Stimulated activated CD4-positive, alpha-beta T cell treated with anti-CD3 and anti-CD28 coated beads, Interleukin-2, amount 100 ng/mL, for 4 hours (primary cell): ENCODE data around the gene GOSR1.
"Not testable (repeated sequence)": the region's sequence is repeated elsewhere in the genome, so short reads cannot be mapped to it uniquely, and the experiment has no call there.

ENCODE experiments used
- DNase-seq: peaks from one replicate; pipeline ENCODE4 v3.0.0-alpha.2; 2020; ENCODE audit warnings: low read depth

The GOSR1 gene

DNA sequence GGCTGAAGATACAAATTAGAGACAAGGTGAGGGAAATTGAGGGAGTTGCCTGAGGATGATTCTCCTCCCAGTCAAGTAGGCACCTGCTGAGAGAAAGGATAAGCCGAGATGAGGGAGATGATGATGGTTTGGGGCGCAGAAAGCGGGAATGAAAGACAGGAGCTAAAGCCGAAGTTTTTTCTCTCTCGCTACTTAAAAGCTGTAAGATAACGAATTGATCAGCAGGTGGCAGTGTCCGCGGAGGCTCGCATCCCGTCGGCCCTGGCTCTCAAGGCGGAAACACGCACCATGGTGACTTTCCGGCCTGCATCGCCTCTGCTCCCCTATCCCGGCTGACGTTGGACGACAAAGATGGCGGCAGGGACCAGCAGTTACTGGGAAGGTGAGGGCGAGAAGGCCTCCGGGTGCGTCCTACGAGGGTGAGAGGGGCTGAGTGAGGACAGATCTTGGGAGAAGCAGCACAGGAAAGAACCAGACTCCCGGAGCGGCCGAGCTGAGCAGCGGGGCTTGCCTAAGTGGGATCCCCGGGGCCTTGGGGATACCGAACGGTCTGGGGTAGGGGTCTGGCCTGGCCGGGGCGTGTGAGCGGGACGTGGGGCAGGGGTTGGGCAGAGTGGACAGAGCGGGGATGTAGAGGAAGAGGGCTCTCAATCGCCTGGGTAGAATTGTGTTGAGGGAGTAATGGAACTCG, at the start of gene GOSR1:
Gene GOSR1 (plus strand): TSS at position 326 of the 691 bp plus-strand sequence. CDS start 26 bp downstream, at position 352.
- peak; percentile 86 for DNase-seq

DNA sequence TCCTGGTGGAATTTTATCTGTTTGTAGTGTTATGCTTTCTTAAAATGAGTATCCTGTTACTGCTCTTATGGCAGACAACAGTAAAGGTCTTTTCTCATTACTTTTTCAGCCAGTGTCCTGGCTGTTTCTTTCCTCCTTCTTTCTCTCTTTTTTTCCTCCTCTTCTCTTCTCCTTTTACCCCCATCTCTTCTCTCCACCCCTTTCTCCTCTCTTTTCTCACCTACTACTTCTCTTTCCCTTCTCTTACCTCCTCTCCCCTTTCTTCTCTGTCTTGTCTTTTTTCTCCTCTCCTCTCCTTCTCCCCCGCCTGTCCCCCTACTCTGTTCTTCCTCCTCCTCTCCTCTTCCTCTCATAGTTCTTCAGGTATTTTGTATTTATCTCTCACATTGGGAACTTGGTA, 49.6 kb upstream of the GOSR1 start:
- DNase-seq, result no peak

DNA sequence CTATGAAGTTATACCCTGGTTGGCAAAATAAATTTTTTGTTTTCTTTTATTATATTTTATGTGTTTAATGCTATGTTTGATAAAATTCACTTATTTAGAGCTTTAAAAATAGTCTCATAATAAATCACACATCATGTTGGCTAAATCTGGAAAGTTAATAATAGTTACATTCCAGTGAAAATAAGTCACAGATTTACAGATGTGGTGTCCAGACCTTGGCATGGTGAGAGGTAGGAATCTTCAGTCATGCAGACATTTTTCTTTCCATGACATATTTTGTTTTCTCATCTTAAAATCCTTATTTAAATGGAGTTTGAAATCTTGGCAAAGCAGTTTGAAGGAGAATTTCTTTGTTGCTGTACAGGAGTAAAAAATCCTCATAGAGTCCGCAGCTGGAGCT, 48.1 kb upstream of the GOSR1 start:
- DNase-seq, result no peak

DNA sequence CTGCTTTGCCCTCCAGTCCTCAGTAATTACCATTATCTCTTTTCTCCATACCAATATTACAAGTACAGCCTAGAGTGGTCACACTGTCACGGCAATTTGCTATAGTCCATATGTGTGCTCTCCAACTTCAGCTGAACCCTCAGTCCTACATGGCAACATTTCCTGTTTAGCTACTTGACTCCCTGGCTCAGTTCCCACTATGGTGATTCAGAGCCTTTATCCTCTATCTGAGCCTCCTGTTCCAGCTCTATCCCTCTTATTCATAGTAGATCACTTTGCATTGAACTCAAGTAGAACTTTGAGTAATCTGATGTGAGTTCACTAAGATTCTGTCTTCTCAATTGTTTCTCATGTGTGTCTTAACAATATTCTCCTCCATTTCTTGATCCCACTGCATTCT, 43.7 kb upstream of the GOSR1 start:
- no peak for DNase-seq

DNA sequence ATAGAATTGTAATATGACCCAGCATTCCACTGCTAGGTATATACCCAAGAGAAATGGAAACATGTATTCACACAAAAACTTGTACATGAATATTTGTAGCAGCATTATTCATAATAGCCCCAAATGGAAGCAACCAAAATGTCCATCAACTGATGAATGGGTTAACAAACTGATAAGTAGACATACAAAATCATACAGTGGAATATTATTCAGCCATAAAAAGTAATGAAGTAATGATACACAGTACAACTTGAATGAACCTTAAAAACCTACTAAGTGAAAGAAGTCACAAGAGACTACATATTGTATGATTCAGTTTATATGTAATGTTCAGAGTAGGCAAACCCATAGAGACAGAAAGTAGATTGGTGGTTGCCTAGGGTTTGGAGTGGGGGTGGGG, 40.5 kb upstream of the GOSR1 start:
- DNase-seq, result no peak

DNA sequence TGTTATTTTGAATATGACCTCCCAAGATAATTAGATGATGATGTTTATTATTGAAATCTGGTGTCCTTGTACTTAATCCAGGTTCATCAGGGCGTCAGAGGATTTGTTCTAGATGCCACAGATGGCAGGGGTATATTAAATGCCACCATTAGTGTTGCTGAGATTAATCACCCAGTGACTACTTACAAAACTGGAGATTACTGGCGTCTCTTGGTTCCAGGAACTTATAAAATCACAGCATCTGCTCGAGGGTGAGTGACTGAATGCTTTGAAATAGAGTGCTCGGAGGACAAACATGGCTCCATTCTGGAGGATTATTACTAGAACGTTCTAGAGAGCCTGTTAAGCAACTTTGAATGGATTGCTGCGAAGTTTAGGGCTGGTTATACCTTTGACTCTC, 33.5 kb upstream of the GOSR1 start:
- no peak for DNase-seq

DNA sequence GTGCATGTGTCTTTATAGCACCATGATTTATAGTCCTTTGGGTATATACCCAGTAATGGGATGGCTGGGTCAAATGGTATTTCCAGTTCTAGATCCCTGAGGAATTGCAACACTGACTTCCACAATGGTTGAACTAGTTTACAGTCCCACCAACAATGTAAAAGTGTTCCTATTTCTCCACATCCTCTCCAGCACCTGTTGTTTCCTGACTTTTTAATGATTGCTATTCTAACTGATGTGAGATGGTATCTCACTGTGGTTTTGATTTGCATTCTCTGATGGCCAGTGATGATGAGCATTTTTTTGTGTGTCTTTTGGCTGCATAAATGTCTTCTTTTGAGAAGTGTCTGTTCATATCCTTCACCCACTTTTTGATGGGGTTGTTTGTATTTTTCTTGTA, 30.6 kb upstream of the GOSR1 start:
- DNase-seq, result not testable (repeated sequence)

DNA sequence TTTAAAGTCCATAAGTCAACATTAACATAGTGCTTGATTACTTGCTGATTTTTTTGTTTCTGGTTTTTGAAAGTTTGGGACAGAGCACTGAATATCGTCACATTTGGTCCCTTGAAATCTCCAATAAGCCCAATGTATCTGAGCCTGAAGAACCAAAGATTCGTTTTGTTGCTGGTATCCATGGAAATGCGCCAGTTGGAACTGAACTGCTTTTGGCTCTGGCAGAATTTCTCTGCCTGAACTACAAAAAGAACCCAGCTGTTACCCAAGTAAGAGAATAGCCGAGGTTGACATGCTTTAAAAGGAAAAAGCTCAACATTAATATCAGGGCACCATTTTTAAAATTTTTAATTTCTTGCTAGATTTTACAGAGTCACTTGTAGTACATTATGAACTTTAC, 27.7 kb upstream of the GOSR1 start:
- no peak for DNase-seq

DNA sequence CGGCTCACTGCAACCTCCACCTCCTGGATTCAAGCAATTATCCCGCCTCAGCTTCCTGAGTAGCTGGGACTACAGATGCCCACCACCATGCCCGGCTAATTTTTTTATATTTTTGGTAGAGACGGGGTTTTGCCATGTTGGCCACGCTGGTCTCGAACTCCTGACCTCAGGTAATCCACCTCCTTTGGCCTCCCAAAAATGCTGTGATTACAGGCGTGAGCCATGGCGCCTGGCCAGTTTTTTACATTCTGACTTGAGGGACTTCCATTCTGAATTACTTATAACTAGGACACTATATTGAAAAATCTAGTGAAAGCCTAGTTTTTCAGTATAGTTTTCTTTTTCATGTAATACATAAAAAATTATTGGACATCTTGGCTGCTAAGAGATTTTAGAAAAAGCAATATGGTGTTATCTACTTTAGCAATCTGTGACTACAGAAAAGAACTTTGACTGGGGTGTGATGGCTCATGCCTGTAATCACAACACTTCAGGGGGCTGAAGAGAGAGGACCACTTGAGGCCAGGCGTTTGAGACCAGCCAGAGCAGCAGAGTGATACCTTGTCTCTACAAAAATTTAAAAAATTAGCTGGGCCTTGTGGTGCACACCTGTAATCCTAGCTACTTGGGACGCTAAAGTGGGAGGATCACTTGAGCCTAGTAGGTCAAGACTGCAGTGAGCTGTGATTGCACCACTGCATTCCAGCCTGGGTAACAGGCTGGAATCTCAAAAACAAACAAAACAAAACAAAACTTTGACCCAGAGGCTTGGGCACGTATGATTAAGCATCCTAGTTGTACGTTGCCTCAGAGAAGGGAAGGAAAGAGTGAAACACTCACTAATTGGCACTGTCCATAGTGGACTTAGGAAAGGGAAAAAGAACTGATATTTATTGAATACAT, 26.8 kb upstream of the GOSR1 start:
- DNase-seq, result no peak

DNA sequence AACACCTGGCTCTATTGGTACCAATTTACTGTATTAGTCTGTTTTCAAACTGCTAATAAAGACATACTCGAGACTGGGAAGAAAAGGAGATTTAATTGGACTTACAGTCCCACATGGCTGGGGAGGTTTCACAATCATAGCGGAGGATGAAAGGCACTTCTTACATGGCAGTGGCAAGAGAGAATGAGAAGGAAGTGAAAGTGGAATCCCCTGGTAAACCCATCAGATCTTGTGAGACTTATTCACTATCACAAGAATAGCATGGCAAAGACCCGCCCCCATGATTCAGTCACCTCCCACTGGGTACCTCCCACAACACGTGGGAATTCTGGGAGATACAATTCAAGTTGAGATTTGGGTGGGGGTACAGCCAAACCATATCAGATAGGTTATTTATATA, 22.6 kb upstream of the GOSR1 start:
- DNase-seq, result no peak

DNA sequence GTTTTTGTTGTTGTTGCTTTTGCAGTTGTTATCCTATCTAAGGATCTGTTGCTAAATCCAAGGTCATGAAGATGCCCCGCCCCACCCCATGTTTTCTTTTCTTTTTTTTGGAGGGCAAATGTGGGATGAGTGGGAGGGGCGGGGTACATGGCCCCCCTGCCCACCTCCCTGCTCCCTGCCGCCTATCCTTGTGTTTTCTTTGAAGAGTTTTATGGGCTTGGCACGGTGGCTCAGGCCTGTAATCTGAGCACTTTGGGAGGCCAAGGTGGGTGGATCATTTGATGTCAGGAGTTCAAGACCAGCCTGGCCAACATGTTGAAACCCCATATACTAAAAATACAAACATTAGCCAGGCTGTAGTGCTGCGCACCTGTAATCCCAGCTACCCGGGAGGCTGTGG, 18.8 kb upstream of the GOSR1 start:
- no peak for DNase-seq

DNA sequence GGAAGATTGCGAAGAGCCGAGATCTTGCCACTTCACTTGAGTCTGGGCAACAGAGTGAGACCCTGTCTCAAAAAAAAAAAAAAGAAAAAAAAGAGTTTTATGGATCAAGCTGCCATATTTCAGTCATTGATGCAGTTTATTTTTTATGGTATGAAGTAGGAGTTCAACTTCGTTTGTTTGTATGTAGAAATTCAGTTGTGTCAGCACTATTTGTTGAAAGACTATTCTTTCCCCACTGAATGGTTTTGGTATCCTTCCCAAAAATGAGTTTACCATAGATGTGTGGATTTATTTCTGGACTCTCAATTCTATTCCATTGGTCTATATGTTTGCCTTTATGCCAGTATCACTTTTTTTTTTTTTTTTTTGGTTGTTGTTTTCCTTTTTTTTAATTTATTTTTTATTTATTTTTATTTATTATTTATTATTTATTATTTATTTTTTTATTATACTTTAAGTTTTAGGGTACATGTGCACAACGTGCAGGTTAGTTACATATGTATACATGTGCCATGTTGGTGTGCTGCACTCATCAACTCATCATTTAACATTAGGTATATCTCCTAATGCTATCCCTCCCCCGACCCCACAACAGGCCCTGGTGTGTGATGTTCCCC, 18.3 kb upstream of the GOSR1 start:
- not testable (repeated sequence) for DNase-seq

DNA sequence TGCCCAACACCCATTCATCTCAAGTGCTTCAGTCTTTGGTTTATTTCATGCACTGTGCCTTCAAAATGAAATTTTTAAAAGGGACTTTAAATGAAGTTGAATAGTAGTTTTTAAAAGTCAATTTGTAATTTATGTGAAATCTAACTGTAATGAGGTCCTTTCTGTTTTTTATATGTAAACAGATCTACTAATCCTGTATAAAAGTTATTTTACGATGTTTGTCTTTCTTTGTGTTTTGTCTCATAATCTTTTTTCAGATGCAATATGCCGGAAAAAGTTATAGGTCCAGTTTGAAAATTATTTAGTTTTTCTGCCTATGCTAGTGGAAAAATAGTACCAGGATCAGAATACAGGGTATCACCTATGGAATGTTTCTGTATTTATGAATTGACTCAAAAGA, 8.7 kb upstream of the GOSR1 start:
- DNase-seq, result no peak

DNA sequence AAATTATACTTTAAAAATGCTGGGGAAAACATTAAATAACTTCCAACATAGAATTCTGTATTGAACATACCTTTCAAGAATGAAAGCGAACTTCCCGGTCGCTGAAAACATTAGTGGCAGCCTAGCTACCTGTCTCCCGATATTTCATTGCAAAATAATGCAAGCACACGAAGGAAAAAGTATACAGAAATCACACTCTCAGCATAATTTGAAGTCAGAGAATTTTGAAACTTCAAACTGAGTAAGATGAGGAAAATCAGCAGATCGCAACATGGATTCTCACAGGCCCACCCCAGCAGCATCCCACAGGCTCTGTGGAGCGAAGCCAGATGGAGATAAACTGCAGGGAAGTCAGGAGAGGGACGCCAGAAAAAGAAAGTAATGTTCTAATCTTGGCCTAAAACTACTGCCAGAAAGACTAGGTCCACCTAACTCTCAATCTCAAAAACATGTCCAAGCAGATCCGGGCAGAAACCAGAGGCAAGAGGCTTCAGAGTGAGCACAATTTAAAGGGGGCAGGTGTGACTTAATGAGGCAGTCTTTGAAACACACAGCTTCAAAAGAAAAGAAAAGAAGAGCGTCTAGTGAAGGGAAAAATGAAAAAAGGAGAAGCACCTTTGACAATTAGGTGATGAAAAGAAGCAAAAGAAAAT, 4.8 kb upstream of the GOSR1 start:
- no peak for DNase-seq

DNA sequence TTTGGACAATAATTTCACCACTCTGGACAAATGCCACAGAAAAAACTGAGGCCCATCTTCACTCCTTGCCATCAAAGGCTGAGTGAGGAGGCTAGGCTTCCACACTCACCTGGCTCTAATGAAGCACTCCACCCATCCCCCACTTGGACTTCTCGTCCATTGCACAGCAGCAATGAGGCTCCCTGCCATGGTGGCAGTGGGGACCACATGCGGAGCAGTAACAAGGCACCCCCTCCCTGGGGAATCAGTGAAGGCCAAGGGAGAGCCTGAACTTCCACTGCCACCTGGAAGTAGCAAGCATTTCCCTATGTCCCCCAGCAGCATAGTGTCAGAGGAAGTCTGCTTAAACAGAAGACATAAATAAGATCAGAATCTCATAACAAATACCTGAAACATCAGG, 2.0 kb upstream of the GOSR1 start:
- no peak for DNase-seq

DNA sequence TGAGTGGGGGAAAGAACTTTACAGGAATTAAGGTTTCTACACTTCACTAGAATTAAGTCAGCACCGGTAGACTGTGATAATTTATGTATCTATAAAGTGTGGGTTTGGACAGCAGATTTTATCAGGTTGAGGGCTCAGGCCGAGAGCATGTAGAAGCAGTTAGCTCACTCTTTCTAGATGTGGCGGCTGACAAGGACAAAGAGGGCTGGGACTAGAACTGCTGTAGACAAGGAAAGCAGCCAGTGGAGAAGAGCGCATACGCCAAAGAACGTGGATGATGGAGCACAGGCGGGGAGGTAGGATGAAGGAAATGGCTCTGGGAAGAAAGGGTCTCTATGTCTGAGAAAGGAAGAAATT, 504 bp upstream of the GOSR1 start:
- DNase-seq, result no peak

DNA sequence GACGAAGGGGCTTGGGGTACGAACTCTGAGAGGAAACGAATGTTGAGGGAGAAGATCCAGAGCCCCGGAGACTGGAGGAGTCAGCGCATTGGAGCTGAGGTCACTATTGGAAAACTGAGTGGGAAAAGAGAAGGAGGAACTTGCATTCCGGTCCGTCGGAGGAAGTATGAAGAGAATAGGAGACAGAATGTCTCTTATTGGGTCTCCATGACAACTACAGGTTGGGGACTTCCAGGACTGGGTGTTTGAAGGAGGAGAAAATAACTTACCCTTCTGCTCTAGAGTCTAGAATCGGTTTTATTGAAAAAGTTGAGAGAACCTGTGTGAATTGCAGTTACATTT, 537 bp downstream of the GOSR1 start:
- no peak for DNase-seq

DNA sequence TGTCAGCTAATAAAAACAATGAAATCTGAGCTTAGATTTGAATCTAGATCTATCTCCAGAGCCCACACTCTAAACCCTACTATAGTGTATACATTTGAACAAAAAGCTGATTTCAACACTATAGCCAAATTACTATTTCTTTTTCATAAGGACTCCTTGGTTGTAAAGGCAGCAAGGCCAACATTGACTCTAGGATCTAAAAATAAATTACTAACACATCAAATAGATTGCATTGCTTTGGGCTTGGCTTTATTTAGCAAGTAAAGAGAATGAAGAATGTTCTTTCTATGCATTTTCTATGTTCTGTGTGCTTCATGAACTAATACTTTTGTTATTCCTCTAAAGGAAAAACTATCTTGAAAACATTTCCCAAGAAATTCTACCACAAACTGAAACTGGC, 5.3 kb downstream of the GOSR1 start:
- DNase-seq, result no peak

DNA sequence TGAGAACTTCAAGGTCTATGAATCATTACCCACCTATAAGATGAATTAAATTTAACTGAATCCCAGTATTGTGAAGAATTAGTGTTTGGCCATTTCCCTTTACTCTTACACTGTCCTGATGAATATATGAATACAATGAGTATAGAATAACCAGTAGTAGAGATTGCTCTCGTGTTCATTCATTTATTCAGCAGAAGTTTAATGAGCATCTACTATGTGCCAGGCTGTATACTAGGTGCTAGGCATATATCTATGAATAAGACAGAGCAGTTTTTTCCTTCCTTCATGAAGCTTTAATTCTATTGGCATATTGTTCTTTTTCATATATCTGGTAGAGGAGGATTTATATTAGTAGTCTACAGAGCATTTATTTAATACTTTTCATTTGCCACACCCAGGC, 6.0 kb downstream of the GOSR1 start:
- DNase-seq, result no peak

DNA sequence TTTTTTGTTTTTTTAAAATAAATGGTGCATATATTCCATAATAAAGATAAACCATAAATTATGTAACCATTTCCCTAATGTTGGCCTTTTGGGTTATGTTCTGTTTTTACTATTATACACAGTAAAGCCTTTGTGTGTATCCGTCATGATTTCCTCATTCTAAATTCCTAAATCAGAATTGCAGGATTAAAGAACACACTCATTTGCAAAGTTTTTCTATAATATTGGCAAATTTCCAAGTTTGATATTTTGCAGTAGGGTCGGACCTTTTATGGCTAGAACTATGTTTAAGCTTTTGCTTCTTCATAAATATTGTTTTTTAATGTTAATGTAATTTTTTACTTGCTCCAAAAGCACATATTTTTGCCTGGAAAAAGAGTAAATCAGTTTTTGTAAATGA, 16.6 kb downstream of the GOSR1 start:
- DNase-seq, result no peak

DNA sequence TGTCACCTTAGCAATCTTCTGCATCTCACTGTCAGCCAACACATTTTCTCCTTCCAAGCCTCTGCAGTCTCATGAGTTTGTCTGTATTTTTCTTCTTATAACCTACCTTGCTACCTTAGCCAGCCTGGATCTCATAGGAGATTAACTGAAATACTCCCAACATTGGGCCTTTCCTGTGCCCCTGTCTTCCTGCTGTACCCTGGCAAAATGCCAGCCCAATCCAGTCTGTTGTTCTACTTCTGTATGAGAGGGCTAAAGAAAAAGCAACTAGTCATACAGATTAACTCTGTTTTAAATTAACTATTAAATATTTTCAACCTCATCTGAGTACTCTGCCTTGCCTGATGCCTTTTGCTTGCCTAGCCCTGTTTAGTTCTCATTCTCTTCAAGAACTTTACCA, 18.4 kb downstream of the GOSR1 start:
- no peak for DNase-seq

DNA sequence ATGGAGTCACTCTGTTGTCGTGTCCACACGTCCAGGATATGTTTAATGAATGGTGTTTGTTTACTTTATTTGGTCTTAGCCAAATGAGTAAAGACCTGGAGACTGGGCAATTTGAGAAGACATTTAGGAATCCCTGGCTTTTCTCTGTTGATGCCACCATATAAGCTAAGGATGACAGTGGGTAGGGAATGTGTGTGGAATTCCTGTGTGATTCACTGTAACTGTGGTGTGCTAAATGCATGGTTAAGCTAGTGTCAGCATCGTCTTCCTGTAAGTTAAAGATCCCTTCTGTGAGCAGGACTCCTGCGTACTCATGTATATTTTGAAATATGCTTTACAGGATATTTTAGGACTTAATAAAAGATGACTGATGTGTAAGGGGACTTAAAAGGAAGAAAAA, 26.4 kb downstream of the GOSR1 start:
- DNase-seq, result no peak

DNA sequence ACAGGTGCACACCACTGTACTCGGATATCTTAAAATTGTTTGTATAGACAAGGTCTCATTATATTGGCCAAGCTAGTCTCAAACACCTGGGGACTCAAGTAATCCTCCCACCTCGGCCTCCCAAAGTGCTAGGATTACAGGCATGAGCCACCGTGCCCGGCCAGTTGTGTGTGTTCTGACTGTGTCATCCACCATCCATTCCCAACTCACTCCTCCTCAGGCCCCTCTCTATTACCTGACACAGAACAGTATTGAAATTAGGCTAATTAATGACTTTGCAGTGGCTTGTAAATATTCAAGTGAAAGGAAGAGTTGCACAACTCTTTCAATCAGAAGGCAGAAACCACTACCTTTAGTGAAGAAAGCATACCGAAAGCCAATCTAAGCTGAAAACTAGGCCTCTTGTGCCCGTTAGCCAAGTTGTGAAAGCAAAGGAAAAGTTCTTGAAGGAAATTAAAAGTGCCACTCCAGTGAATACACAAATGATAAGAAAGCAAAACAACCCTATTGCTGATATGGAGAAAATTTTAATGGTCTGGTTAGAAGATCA, 28.7 kb downstream of the GOSR1 start:
- DNase-seq, result no peak
